ENCODE results near the gene HLX.

Gene HLX

GRCh38 chr1:220882061-220882891, 3.0 kb downstream of the HLX start:
- no peak for DNase-seq

GRCh38 chr1:220884109-220884980, 5.1 kb downstream of the HLX start:
- DNase-seq = no peak

DNA sequence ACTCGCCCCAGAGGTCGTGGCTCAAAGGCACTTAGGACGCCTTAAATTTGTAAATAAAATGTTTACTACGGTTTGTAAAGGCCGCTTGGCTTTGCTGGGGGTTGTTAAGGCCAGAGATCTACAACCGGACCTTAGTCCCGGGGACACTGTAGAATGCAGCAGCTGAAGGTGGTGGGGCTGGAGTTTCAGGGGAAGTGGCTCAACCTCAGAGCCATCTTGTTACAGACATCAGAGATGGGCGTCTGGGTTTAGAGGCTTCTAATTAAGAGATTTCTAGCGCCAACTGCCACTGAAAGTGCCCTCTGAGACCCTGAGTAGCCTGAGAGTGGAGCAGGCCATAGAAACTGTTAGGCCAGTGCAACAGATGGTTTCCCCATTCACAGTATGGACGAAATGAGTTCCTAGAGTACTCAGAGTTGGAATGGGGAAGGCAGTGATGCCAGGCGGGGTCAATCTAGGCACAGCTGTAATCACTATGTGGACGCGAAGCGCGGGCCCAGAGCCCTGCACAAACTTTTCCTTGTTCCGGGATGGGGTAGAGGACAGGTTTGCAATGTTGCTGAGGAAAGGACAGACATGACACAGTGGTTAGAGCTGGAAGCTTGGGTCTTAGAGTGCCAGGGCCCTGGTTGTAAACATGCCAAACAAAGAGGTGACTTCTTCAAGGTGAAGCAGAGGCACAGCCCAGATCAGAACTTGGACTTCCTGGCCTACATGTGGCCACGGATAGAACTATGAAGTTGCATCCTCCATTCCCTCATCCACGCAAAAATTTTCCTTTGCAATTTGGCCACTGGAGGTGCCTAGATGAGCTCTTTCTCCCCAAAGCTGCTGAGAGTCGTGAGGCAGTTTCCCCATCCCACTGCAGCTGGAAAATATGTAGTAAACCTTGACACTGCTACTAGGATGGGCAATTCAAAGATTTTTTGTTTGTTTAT, 6.0 kb downstream of the HLX start:
- DNase-seq = no peak

DNA sequence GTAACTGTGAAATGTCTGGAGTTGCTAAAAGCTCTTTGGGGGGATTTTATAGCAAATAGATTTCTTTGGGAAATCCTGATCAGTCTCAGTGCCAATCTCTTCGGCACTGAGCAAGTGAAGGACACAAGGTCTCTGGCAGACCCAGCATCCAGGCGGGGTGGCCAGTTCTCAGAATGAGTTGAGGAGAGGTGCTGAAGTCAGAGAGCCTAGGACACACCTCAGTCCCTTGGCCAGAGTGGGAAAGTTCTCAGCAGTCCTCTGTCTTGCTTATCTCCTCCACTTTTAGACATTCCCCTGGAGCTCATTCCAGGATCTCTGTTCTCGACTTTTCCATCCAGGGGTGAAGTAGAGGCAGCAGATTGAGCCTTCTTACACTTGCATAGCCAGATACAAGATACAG, 6.7 kb downstream of the HLX start:
- no peak for DNase-seq

GRCh38 chr1:220886470-220887201, 7.4 kb downstream of the HLX start:
- no peak for DNase-seq

DNA sequence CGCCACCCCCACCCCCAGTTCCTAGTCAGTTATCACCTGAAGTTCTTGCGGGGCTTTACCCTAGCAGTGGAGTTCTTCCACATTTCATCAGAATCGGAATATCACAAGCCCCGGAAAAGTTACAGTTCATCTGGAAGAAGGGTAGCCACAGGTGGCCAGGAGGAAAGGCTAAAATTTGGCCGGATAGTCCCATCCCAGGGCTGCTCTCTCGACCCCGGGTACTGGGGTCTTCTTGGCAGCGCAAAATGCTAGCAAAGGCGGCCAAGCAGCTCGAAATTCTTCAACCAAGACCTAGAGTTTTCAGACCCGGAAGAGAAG, 7.9 kb downstream of the HLX start:
- DNase-seq = no peak

GRCh38 chr1:220887520-220888416, 8.5 kb downstream of the HLX start:
- DNase-seq = no peak

- DNase-seq = no peak
Observed at GRCh38 chr1:220888417-220888986, 9.3 kb downstream of the HLX start.

DNA sequence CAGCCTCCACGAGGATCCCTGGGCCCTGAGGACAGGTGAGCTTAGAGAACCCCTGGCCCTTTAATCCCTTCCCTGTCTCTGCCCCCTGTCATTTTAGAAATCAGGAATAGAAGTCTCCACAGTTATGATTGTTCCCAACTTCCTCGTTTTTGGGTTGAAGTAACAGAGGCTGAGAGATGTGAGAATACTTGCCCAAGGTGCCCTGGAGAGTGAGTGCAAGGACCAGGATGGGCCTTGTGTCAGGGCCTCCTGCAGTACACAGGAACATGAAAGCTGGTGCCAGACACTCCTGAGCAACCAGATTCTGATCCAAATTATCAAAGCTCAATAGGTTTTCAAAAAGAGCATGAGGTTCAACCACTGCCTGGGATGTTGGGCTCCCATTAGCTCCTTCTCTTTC, 10.1 kb downstream of the HLX start:
- DNase-seq = no peak

DNA sequence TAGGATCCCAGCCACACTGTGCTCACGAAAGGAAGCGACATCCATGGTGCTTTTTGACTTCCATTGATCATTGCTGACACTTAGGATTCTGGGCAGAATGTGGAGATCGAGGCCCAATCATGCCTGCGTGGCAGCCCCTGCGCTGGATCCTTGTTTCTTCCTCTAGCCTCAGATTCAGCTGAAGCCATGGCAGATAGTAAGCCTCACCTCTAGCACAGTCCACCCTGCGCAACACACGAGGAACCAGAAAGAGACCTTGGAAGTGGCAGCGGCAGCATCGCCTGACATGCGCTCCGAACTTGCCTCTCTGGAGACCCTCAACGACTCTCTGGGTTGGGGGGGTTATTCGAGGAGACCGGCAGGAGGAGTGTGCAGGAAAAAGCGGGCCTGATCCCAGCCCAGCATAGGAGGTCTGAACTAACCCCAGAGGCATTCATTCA, 10.6 kb downstream of the HLX start:
- DNase-seq = no peak

- DNase-seq = no peak
Observed at GRCh38 chr1:220890602-220891001, 11.4 kb downstream of the HLX start.

DNA sequence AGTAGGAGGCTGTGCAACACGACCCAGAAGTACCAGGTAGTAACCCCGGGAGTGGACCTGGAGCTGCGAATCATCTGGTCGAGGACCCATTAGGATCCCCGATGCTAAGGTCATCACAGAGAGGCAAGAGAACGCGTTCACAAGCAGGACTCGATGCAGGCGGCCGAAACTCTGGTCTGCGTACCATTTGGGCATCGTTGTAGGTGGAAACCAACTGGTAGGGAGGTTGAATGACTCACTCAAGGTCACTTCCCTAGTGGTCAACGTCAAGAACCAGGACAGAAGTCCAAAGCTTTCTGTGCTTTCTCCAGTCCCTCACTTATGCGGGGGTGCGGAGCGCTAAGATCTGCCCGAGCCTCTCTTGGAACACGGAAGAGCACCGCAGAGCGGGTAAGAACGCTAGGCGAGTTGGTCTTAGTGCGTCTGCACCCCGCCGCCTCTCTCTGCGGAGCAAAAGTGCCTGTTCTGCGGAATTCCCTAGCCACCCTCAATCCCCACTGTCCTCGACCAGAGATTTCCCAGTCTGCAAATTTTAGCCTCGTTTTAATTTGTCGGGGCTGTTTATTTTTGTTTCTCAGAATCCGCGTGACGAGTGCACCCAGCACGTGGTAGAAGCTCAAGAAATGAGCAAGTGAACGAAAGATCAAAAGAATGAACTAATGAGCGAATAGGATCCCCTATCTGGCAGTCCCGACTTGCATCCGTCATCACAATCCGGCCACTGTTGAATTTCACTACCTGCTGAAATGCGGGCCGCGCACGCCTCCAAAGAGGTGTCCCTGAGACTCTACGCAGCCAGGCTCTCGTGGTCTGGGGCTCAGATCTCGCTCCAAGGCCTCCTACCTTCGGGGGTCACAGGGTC, 12.2 kb downstream of the HLX start:
- DNase-seq = no peak

DNA sequence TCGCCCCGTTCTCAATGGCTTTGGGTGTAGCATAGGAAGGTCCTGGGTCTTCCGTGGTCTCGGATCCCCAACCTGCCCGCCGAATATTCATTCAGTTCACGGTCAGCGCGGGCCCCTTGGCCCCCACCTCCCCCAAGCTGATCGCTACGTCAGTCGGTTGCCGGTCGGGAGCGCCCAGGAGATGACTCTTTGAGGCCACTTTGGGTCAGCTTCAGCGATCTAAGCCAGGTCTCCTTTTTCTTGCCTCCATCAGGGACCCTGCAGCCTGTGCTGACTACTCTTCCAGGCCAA, 12.8 kb downstream of the HLX start:
- no peak for DNase-seq

GRCh38 chr1:220892997-220893700, 13.9 kb downstream of the HLX start:
- no peak for DNase-seq

DNA sequence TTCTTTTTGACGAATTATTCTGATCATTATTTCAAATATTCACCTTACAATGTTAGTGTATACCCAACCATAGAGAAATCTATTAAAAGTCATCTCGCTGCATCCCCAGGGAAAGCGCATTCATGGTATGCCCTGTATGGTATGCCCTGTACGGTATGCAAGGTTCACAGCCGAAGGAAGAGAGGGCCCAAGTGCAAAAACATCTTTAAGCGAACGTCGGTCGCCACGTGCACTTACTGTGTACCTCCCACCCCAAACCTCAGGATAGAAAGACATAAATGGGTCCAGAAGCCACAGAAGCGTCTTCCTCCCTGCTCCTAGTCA, 14.4 kb downstream of the HLX start:
- DNase-seq = no peak

GRCh38 chr1:220894025-220894923, 15.0 kb downstream of the HLX start:
- DNase-seq = no peak

DNA sequence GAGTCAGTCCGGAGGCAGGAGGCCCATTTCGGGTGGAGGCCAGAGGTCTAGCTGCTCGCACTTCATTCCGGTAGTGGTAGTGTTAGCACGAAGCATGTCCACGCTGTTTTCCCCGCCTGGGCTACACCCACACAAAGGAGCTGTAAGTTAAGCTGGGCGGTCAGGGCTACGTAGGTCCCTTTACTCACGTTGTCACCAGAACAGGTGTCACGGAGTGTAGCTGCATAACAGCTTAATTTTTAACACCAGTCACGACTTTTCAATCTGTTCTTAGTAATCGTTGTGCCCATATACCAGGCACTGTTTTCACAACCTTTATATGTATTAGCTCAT, 15.6 kb downstream of the HLX start:
- no peak for DNase-seq

DNA sequence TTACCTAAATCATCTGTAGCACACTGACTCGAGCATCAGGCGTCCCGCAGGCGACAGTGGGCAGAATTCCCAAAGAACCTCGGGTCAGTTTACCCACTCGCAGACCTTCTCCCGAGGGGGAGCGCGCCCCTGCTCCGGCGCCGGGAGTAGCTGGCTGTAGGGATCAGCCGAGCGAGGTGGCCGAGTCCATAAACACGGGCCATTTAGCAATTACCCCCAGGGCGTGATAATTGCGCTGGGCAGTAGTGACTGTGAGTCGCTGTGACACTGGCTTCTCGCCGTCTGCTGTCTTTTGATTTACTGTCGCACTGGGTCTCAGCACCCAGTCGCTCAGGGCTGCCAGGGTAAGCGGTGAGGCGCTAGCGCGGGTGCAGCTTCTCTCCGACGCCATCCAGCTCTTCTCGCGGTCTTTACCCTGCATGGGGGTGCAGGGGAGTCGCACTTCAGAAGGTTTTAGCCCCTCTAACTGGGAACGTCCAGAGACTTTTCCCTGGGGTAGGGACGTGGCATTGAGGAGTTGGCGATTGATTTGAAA, 16.2 kb downstream of the HLX start:
- DNase-seq = no peak
